ENCODE data around the gene ZNF688. TPM values are rescaled to one million over a fixed set of nuclear protein-coding genes. Genes with fewer than 3 reads are reported as not detected.

ZNF688 gene
- total RNA-seq, 6 experiments from 2014 or later: 4.0 to 11.5 (median 6.5) TPM

DNA sequence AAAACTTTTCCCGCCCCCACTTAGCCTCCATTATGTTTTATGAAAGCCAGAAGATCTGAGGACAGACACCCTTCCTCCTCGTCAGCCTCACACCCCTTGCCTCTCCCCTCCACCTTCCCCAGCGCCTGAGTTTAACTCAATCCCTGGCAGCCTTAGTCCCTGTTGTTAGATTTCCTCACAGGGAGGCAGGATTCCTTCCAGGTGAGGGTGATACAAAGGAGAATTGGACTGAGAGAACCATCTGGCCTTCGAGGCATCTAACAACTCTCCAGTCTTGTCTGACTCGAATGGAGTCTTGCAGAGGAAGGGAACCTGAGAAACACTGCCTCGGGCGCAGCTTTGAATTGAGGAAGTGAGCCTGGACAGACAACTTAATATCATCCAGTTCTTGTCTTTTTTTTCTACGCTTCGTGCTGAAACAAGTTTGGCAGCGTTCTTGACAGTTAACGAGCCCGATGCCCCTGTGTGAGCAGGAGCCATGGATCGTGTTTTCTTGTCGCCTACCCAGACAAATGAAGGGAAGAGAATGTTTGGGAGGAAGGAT is 43.8 kb downstream of the ZNF688 start:
- no peak for DNase-seq
- Histone ChIP-seq H3K4me1 (peaks cover 0 to 26% (median 5%) of the 10 kb centered on the region in 4 donors), H3K4me3 (peak overlapping the region in 2 of 3 donors; percentile 76 to 86), H3K9me3 (no peaks in the 10 kb centered on the region), H3K27ac (peak overlapping the region; percentile 68 to 99 (median 96)), H3K36me3 (peaks cover 0 to 14% (median 0%) of the 10 kb centered on the region in 4 donors), H3K27me3 (no peaks in the 10 kb centered on the region)
- TF ChIP-seq POLR2A (IDR thresholded peaks at IDR 0.05) (no peak), CTCF (IDR thresholded peaks at IDR 0.05) (no peak)
- intact Hi-C loops (cut with DNase I): loop anchor here in 1 of 2 donors (10.0 kb wide), 1 partner anchor 93 kb away; the partner anchor contains the start of gene DCTPP1
- ATAC-seq: no peak
- 37% methylated on average over 13 of the region's 14 CpGs for WGBS (ENCODE audit: insufficient coverage, low coverage, low lambda C conversion rate, missing lambda C conversion rate)

DNA sequence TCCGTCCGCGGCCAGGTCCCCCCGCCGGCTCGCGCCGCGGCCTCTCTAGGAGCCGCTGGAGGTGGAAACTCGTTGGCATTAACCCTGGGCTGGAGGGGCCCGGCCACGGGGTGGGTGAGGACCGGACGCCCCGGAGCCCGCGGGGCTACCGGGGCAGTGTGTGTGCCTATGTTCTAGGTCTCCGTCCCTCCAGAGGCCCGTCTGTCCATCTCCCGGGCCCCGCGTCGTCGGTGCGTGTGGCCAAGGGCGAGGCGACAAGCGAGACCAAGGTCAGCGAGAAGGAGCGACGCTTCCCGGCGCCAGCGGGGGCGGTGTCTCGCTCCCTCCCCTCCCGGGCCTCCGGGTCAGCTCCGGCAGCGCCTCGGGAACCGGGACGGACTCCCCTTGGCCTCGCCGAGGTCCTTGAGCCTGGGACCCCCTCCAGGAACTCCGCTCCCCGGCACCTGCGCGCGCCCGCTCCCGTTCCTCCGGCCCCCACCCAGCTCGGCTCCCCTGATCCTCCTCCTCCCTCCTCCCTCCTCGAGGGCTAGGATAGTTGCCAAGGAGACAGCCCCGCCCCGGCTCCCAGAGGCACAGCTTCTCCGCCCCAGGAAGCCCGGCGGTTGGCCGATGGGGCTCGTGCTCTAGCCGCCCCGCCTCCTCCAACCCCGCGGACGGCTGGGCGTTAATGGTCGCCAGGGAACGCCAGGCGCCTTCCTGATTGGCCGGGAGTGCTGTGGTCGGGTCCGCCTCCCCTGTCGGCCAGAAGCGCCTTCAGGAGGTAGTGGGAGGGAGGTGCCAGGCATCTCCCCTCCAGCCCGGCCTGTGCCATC is 44.5 kb downstream of the ZNF688 start:
- peak overlapping the region; percentile 76 to 89 (median 86) for H3K4me3 ChIP-seq
- H3K27me3 ChIP-seq: no peaks in the 10 kb centered on the region
- TF ChIP-seq POLR2A (IDR thresholded peaks at IDR 0.05) (peak; percentile 75), CTCF (IDR thresholded peaks at IDR 0.05) (peak; percentile 23 to 42 (median 38))
- no peaks in the 10 kb centered on the region for H3K9me3 ChIP-seq
- DNase-seq (peak; percentile 99), ATAC-seq (peak; percentile 90 to 93 (median 90))
- peak overlapping the region; percentile 83 to 99 (median 96) for H3K27ac ChIP-seq
- intact Hi-C loops (cut with DNase I): loop anchor here in 1 of 2 donors (10.0 kb wide), 1 partner anchor 92 kb away; the partner anchor contains the start of gene DCTPP1
- WGBS (ENCODE audit: insufficient coverage, low coverage, low lambda C conversion rate, missing lambda C conversion rate): 2% methylated on average over 11 of the region's 79 CpGs
- peaks cover 0 to 7% (median 0%) of the 10 kb centered on the region in 4 donors for H3K36me3 ChIP-seq
- H3K4me1 ChIP-seq: peaks cover 0 to 33% (median 9%) of the 10 kb centered on the region in 4 donors

GRCh38 chr16:30526137-30526822 is 45.2 kb downstream of the ZNF688 start, which contains the start of gene ZNF768:
Gene ZNF768 (minus strand): TSS chr16:30526566. CDS start chr16:30526413, 153 bp downstream.
- Histone ChIP-seq H3K9me3 (no peaks in the 10 kb centered on the region), H3K27ac (peak within 1 kb of the TSS; percentile 83 to 99 (median 96)), H3K4me1 (peaks cover 0 to 38% (median 12%) of the 10 kb centered on the region in 4 donors), H3K4me3 (peak within 1 kb of the TSS; percentile 76 to 89 (median 86)), H3K27me3 (no peaks in the 10 kb centered on the region), H3K36me3 (peaks cover 0 to under 1% (median 0%) of the 10 kb centered on the region in 4 donors)
- no peak for TF ChIP-seq CTCF (IDR thresholded peaks at IDR 0.05)
- no peak for TF ChIP-seq POLR2A (IDR thresholded peaks at IDR 0.05)
- ATAC-seq (peak; percentile 16 to 50 (median 36)), DNase-seq (peak in 2 of 3 donors; percentile 42 to 71)
- WGBS (ENCODE audit: insufficient coverage, low coverage, low lambda C conversion rate, missing lambda C conversion rate): 0% methylated on average over 3 of the region's 73 CpGs
- intact Hi-C loops (cut with DNase I): loop anchor here in 1 of 2 donors (10.0 kb wide), 1 partner anchor 91 kb away; the partner anchor contains the start of gene DCTPP1

DNA sequence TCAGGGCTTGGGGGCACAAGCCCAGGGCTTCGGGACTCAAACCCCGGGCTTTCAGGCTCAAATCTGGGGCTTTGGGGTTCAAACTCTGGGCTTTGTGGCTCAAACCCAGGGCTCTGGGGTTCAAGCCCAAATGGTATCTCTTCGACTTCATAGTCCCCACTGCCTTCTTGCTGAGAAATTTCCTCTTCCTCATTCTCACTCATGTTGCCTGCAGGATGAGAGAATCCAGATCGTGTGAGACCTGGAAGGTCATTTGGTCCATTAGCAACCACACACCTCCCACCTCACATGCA is 45.7 kb downstream of the ZNF688 start:
- 0% methylated on average over 1 of the region's 4 CpGs for WGBS (ENCODE audit: insufficient coverage, low coverage, low lambda C conversion rate, missing lambda C conversion rate)
- peaks cover 0 to 33% (median 12%) of the 10 kb centered on the region in 4 donors for H3K4me1 ChIP-seq
- intact Hi-C loops (cut with DNase I): loop anchor here in 1 of 2 donors (10.0 kb wide), 1 partner anchor 91 kb away; the partner anchor contains the start of gene DCTPP1
- H3K36me3 ChIP-seq: no peaks in the 10 kb centered on the region
- no peaks in the 10 kb centered on the region for H3K27me3 ChIP-seq
- H3K27ac ChIP-seq: peak overlapping the region; percentile 83 to 99 (median 96)
- DNase-seq (no peak), ATAC-seq (no peak)
- H3K9me3 ChIP-seq: no peaks in the 10 kb centered on the region
- TF ChIP-seq POLR2A (IDR thresholded peaks at IDR 0.05) (no peak), CTCF (IDR thresholded peaks at IDR 0.05) (no peak)
- H3K4me3 ChIP-seq: peak overlapping the region; percentile 76 to 89 (median 86)

All from right lobe of liver (tissue), 6 donors.